COLO829 (cell line): Measurements from ENCODE around the gene GRAMD2A.
A peak's percentile ranks its signal among the peaks of the same experiment; 100 is the strongest.

Source experiments
- DNase-seq: peaks from one replicate; pipeline ENCODE4 v3.0.0; 2012; ENCODE audit warnings: low spot score

GRAMD2A gene

GRCh38 chr15:72167445-72167844, 30.1 kb downstream of the GRAMD2A start:
- DNase-seq: no peak

- DNase-seq: no peak
Measured at GRCh38 chr15:72166716-72167417, 30.7 kb downstream of the GRAMD2A start.

GRCh38 chr15:72163719-72164118, 33.9 kb downstream of the GRAMD2A start:
- no peak for DNase-seq

- DNase-seq: no peak
Measured at GRCh38 chr15:72162569-72162968, 35.0 kb downstream of the GRAMD2A start.

GRCh38 chr15:72161361-72162132, 36.0 kb downstream of the GRAMD2A start:
- no peak for DNase-seq

GRCh38 chr15:72160696-72161245, 36.8 kb downstream of the GRAMD2A start:
- DNase-seq: no peak

GRCh38 chr15:72156928-72157327, 40.7 kb downstream of the GRAMD2A start:
- no peak for DNase-seq

- DNase-seq: peak; percentile 60
Measured at GRCh38 chr15:72155635-72156616, 41.7 kb downstream of the GRAMD2A start.

GRCh38 chr15:72155003-72155621, 42.5 kb downstream of the GRAMD2A start:
- peak; percentile 8 for DNase-seq

GRCh38 chr15:72154316-72154715, 43.3 kb downstream of the GRAMD2A start:
- no peak for DNase-seq

- DNase-seq: no peak
Measured at GRCh38 chr15:72153269-72154000, 44.2 kb downstream of the GRAMD2A start.

- DNase-seq: no peak
Measured at GRCh38 chr15:72147418-72147817, 50.2 kb downstream of the GRAMD2A start.

- DNase-seq: no peak
Measured at GRCh38 chr15:72146934-72147333, 50.7 kb downstream of the GRAMD2A start.

- no peak for DNase-seq
Measured at GRCh38 chr15:72146221-72146620, 51.4 kb downstream of the GRAMD2A start.

- no peak for DNase-seq
Measured at GRCh38 chr15:72141171-72142084, 56.2 kb downstream of the GRAMD2A start.

- DNase-seq: no peak
Measured at GRCh38 chr15:72140088-72140487, 57.5 kb downstream of the GRAMD2A start.

- no peak for DNase-seq
Measured at GRCh38 chr15:72139667-72140066, 57.9 kb downstream of the GRAMD2A start.

- no peak for DNase-seq
Measured at GRCh38 chr15:72136170-72137051, 61.2 kb downstream of the GRAMD2A start.

GRCh38 chr15:72135719-72136118, 61.9 kb downstream of the GRAMD2A start:
- DNase-seq: no peak
